HepG2 (cell line): ENCODE measurements around the gene C1orf159.

ENCODE experiments used
- GATAD2A ChIP-seq: IDR thresholded peaks from 2 replicates; pipeline ENCODE4 v1.6.1; 2016
- HDAC2 ChIP-seq: sonication (generic); formaldehyde crosslinking; IDR thresholded peaks from 2 replicates; pipeline ENCODE4 v1.4.0; 2020; ENCODE audit warnings: missing genetic modification reagents
- JARID2 ChIP-seq: sonication (generic); formaldehyde crosslinking; IDR thresholded peaks from 2 replicates; pipeline ENCODE4 v1.8.1; 2023; ENCODE audit warnings: missing genetic modification reagents, inconsistent platforms; ENCODE audit not compliant: insufficient replicate concordance
- NR1H2 ChIP-seq: sonication (generic); formaldehyde crosslinking; IDR thresholded peaks from 2 replicates; pipeline ENCODE4 v1.8.1; 2022; ENCODE audit warnings: low read depth, missing genetic modification reagents, borderline replicate concordance
- POLR2A ChIP-seq, 2 experiments: IDR thresholded peaks; 2 replicates each; pipeline ENCODE4 v1.6.1; 2011; ENCODE audit warnings: low read depth in 2 of 2, low read length in 2 of 2, mild to moderate bottlenecking in 1 of 2, moderate library complexity in 1 of 2; ENCODE audit not compliant: insufficient read depth in 1 of 2
- POLR2AphosphoS5 ChIP-seq: IDR thresholded peaks from 2 replicates; pipeline ENCODE4 v1.6.1; 2012; ENCODE audit warnings: low read depth, low read length
- ZNF138 ChIP-seq: sonication (generic); formaldehyde crosslinking; IDR thresholded peaks from 2 replicates; pipeline ENCODE4 v1.5.0; 2020; ENCODE audit warnings: mild to moderate bottlenecking, low read depth, missing genetic modification reagents
- ZNF180 ChIP-seq: sonication (generic); formaldehyde crosslinking; IDR thresholded peaks from 2 replicates; pipeline ENCODE4 v1.4.0; 2020; ENCODE audit warnings: low read depth, missing genetic modification reagents, borderline replicate concordance
- ZNF230 ChIP-seq: sonication (generic); formaldehyde crosslinking; IDR thresholded peaks from 2 replicates; pipeline ENCODE4 v1.4.0; 2020; ENCODE audit warnings: mild to moderate bottlenecking, missing genetic modification reagents
- ZNF235 ChIP-seq: sonication (generic); formaldehyde crosslinking; IDR thresholded peaks from 2 replicates; pipeline ENCODE4 v1.8.1; 2023; ENCODE audit warnings: mild to moderate bottlenecking, missing genetic modification reagents, borderline replicate concordance
- ZNF589 ChIP-seq: sonication (generic); formaldehyde crosslinking; conservative IDR thresholded peaks from 2 replicates; pipeline ENCODE4 v1.8.0; 2022; ENCODE audit warnings: mild to moderate bottlenecking, moderate library complexity, missing genetic modification reagents
- ZZZ3 ChIP-seq: sonication (generic); formaldehyde crosslinking; IDR thresholded peaks from 2 replicates; pipeline ENCODE4 v1.4.0; 2020; ENCODE audit warnings: missing genetic modification reagents, mild to moderate bottlenecking, borderline replicate concordance

- no peak for TF ChIP-seq POLR2A (IDR thresholded peaks at IDR 0.05; ENCODE audit: insufficient read depth in 1 of 2, low read depth in 2 of 2, low read length in 2 of 2)
- TF ChIP-seq ZNF138 (CRISPR knock-in tag): no peak
- no peak for TF ChIP-seq ZNF180 (CRISPR knock-in tag)
- no peak for TF ChIP-seq GATAD2A (CRISPR knock-in tag)
- TF ChIP-seq ZNF589 (CRISPR knock-in tag): no peak
- TF ChIP-seq ZNF235 (CRISPR knock-in tag): no peak
- TF ChIP-seq ZZZ3 (CRISPR knock-in tag): no peak
- no peak for TF ChIP-seq JARID2 (CRISPR knock-in tag)
- no peak for TF ChIP-seq ZNF230 (CRISPR knock-in tag)
- no peak for TF ChIP-seq NR1H2 (CRISPR knock-in tag)
- no peak for TF ChIP-seq POLR2AphosphoS5
- no peak for TF ChIP-seq HDAC2 (CRISPR knock-in tag)
Measured at GRCh38 chr1:1142844-1143243, 27.0 kb upstream of the C1orf159 start.
